Measurements from ENCODE around the gene CHRM2. TPM values are rescaled to one million over a fixed set of nuclear protein-coding genes. Genes with fewer than 3 reads are reported as not detected.

Gene CHRM2
- total and polyA plus RNA-seq, 2 of the 4 experiments (the other 2 are of a cell fraction), result 79.3 to 184 TPM

DNA sequence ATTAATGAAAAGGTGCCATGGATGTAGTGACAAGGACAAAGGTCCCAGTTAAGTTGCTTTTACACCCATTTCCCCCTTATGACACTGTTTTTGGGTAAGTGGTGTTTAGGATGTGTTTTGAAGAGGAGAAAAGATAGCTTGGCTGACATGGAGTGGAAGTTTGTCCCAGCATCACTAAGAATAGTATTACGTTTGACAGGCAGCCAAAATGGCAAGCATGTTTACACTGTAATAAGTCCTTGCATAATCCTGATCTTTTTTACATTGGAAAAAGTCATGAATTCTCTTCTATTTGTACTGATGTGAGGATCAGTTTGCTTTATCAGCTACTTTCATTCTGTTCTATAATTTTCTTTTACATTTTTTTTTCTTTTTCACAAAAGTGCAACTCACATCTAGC, 137.8 kb downstream of the CHRM2 start:
- no TSS peak for BruUV-seq (replicated peaks)
- DNase-seq (peak; percentile 87), ATAC-seq (ENCODE audit: low read depth) (peak; percentile 30)
- Histone ChIP-seq H4K91ac (ENCODE audit: insufficient read depth, low read depth, low read length) (peak overlapping the region; percentile 86; the same call in 1 of the 2 replicates), H2BK15ac (ENCODE audit: low read depth, low read length) (no peak overlapping the region), H3K4me3 (ENCODE audit: insufficient read depth, low read depth, low read length) (no peak overlapping the region; the same call in 1 of the 2 replicates), H4K5ac (ENCODE audit: low read depth, low read length) (peak overlapping the region; percentile 71; the same call in 1 of the 2 replicates), H3K23ac (ENCODE audit: low read depth, low read length) (no peak overlapping the region), H3K4me1 (ENCODE audit: control insufficient read depth, insufficient read depth, low read length) (peaks cover 23% of the 10 kb centered on the region), H3K9me1 (ENCODE audit: insufficient read depth, low read length) (peaks cover 10% of the 10 kb centered on the region), H3K9me3 (ENCODE audit: control insufficient read depth, insufficient read depth, low read length) (no peaks in the 10 kb centered on the region), H4K20me1 (ENCODE audit: insufficient read depth, low read length) (no peaks in the 10 kb centered on the region), H3K79me1 (ENCODE audit: low read depth in 1 of 2, low read length in 2 of 2) (peaks cover 29 to 68% of the 10 kb centered on the region in 2 experiments), H3K56ac (ENCODE audit: extremely low read depth, insufficient read depth, low read length) (no peak overlapping the region; the same call in 1 of the 2 replicates), H3K9ac (ENCODE audit: low read depth, low read length) (peak overlapping the region; percentile 18; the same call in 1 of the 2 replicates), H3K36me3 (ENCODE audit: control insufficient read depth, insufficient read depth, low read length) (peaks cover 17% of the 10 kb centered on the region), H3K27ac (ENCODE audit: insufficient read depth, low read length) (peak overlapping the region; percentile 3; the same call in 1 of the 2 replicates), H4K8ac (ENCODE audit: low read depth in 2 of 2, low read length in 2 of 2) (peak overlapping the region; percentile 13 to 62; a peak in 2 of 4 replicates), H3K18ac (ENCODE audit: low read depth, low read length) (peak overlapping the region; percentile 90), H2AK9ac (replicated peaks; ENCODE audit: low read depth, low read length, poor library complexity) (no peak overlapping the region), H3K4ac (ENCODE audit: low read depth, low read length) (peak overlapping the region; percentile 62; the same call in 1 of the 2 replicates), H3K4me2 (ENCODE audit: low read depth, low read length) (peak overlapping the region; percentile 83; the same call in 1 of the 2 replicates), H2BK5ac (ENCODE audit: low read depth, low read length, poor library complexity, severe bottlenecking) (peak overlapping the region; percentile 85), H3K27me3 (ENCODE audit: control insufficient read depth, insufficient read depth, low read length) (no peaks in the 10 kb centered on the region), H2BK120ac (ENCODE audit: low read depth, low read length) (peak overlapping the region; percentile 85), H3K14ac (replicated peaks; ENCODE audit: low read depth, low read length) (no peak overlapping the region; the same call in 1 of the 2 replicates), H2AK5ac (ENCODE audit: low read depth, low read length) (no peak overlapping the region), H2AFZ (replicated peaks; ENCODE audit: low read length, poor library complexity) (no peak overlapping the region), H2BK20ac (ENCODE audit: low read depth, low read length) (peak overlapping the region; percentile 63; the same call in 1 of the 2 replicates)
- no CpG with 5 or more reads among the region's 1 CpG for WGBS, 2 experiments (ENCODE audit: extremely low coverage in 2 of 2, insufficient read length in 1 of 2)
- intact Hi-C loops (cut with micrococcal nuclease) (loop anchor here (5.0 to 10.0 kb wide), 4 partner anchors 66 to 586 kb away; partner anchors contain the start of gene PTN), in situ Hi-C loops (cut with MboI; ENCODE audit: low sequenced_read_pairs) (no loop called here), dilution Hi-C loops (cut with HindIII; ENCODE audit: low sequenced_read_pairs, unreplicated experiment) (no loop called here)
- TF ChIP-seq MAFK (IDR thresholded peaks at IDR 0.05; ENCODE audit: low read depth, low read length) (peak; percentile 42), ELK1 (IDR thresholded peaks at IDR 0.05; ENCODE audit: borderline replicate concordance, low read depth, low read length) (no peak), CEBPB (IDR thresholded peaks at IDR 0.05; ENCODE audit: low read depth, low read length) (peak; percentile 83), POLR2A (IDR thresholded peaks at IDR 0.05; ENCODE audit: low read depth, low read length) (no peak), RAD21 (IDR thresholded peaks at IDR 0.05; ENCODE audit: low read length) (no peak), MXI1 (IDR thresholded peaks at IDR 0.05; ENCODE audit: borderline replicate concordance, low read depth, low read length) (no peak)
- ChIA-PET POLR2A (ENCODE audit: unreplicated experiment) (interaction anchor here (1.1 kb wide), 1 partner anchor 79 kb away, joined by 3 read pairs; no protein-coding TSS in a partner anchor), CTCF (no interaction called here)
